Psoas muscle (tissue), 8 donors: ENCODE results near the gene PLEKHM2. TPM values are rescaled to one million over a fixed set of nuclear protein-coding genes. Genes with fewer than 3 reads are reported as not detected.

ENCODE experiments used
- ATAC-seq, 4 donors: fragments of 200-7000 bp; cut with Tn5 transposase; one replicate each; pipeline ENCODE4 v1.9.1; 2020; ENCODE audit warnings: moderate library complexity in 3 of 4, mild to moderate bottlenecking in 2 of 4
- DNase-seq, 2 donors: peaks; one replicate each; pipeline ENCODE4 v3.0.0-alpha.2; 2020
- H3K27ac ChIP-seq: fragments of 200-600 bp; one replicate; pipeline ENCODE4 v1.8.0; 2022
- H3K27me3 ChIP-seq, 3 donors: fragments of 200-600 bp in 1 of 3; one replicate each; pipeline versions ENCODE4 v1.6.1 to v1.8.0; 2013 to 2022; ENCODE audit warnings: low read length in 2 of 3, mild to moderate bottlenecking in 2 of 3, moderate library complexity in 1 of 3; ENCODE audit not compliant: insufficient read depth in 3 of 3
- H3K36me3 ChIP-seq, 2 donors: fragments of 200-600 bp in 1 of 2; one replicate each; pipeline versions ENCODE4 v1.6.1 to v1.8.0; 2013 to 2022; ENCODE audit warnings: low read depth in 1 of 2, mild to moderate bottlenecking in 1 of 2, moderate library complexity in 1 of 2; ENCODE audit not compliant: insufficient read depth in 1 of 2
- H3K4me1 ChIP-seq: fragments of 200-600 bp; one replicate; pipeline ENCODE4 v1.8.0; 2022
- H3K4me3 ChIP-seq: fragments of 200-600 bp; one replicate; pipeline ENCODE4 v1.8.0; 2022; ENCODE audit warnings: mild to moderate bottlenecking
- H3K9me3 ChIP-seq: fragments of 200-600 bp; one replicate; pipeline ENCODE4 v1.8.0; 2022
- WGBS, 3 donors: extraction: QIAGEN DNeasy Blood & Tissue Kit; methylation state at CpG; one replicate each; pipeline versions ENCODE4 v1.1.6 to v1.1.7; 2013; 5-methylcytosine and 5-hydroxymethylcytosine counted together
- intact Hi-C, 2 donors: fragments of 100-400 bp; cut with DNase I; formaldehyde crosslinking; loops; one replicate each; pipeline versions ENCODE4 v1.11.0 to v1.14.2; 2022
- polyA plus RNA-seq, 3 donors: library from polyadenylated mRNA; stranded (reverse); fragments of 200-250 nt; gene quantifications; one replicate each; pipeline ENCODE4 v1.2.3, GENCODE V29; 2013
- total RNA-seq, 4 donors: library from RNA; stranded (reverse); fragmentation: NEBNext Ultra II Directional in 2 of 4; extraction: Animal tissue kit (Norgen Biotek cat#: 25700) in 2 of 4; gene quantifications; one replicate each; pipeline versions ENCODE4 v1.2.1 to v1.2.4, GENCODE V29; 2021 to 2023
- TF ChIP-seq, protein P1 (sequence below): fragments of 200-600 bp; IDR thresholded peaks from one replicate; pipeline ENCODE4 v1.8.0; 2022; ENCODE audit warnings: antibody characterized with exemption
- donor health status: healthy with polysubstance abuse.
- donor health status: DM: no; HTN: no; CAD: no; lungs with moderate emphysema.
- donor health status: Bipolar disorder and iron deficiency.
- donor health status: healthy.
- donor health status: DM: yes; HTN: yes; CAD: no.
- donor health status: DM: no; HTN: no; CAD: no.
- donor health status: DM: no; HTN: no; CAD: no.
- donor health status: DM: yes; HTN: yes; CAD: no.

Gene PLEKHM2
- total and polyA plus RNA-seq, 7 donors: 78.1 to 177 (median 148) TPM

DNA sequence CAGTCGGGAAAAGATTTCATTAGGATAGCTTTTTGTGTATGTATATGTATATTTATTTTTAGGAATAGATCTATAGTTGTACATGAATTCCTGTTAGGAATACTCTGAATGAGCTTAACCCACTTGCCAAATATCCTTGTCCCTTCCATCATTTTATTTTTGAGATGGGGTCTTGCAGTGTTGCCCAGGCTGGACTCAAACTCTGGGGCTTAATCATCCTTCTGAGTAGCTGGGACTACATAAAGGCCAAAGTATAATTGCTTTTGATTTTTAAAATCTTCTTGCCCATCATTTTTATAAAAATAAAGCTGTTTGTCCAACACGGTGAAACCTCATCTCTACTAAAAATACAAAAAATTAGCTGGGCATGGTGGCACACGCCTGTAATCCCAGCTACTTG is 20.2 kb upstream of the PLEKHM2 start:
- H3K4me3 ChIP-seq: no peak overlapping the region
- H3K36me3 ChIP-seq: peaks cover 7 to 57% of the 10 kb centered on the region in 2 donors
- 91 to 95% (median 95%) methylated on average over 3 of the region's 3 CpGs for WGBS, 3 donors
- no peak overlapping the region for H3K27ac ChIP-seq
- H3K27me3 ChIP-seq: no peaks in the 10 kb centered on the region
- DNase-seq: no peak
- intact Hi-C loops: no loop called here
- no peak for ATAC-seq
- no peaks in the 10 kb centered on the region for H3K9me3 ChIP-seq
- TF ChIP-seq, protein P1, sequence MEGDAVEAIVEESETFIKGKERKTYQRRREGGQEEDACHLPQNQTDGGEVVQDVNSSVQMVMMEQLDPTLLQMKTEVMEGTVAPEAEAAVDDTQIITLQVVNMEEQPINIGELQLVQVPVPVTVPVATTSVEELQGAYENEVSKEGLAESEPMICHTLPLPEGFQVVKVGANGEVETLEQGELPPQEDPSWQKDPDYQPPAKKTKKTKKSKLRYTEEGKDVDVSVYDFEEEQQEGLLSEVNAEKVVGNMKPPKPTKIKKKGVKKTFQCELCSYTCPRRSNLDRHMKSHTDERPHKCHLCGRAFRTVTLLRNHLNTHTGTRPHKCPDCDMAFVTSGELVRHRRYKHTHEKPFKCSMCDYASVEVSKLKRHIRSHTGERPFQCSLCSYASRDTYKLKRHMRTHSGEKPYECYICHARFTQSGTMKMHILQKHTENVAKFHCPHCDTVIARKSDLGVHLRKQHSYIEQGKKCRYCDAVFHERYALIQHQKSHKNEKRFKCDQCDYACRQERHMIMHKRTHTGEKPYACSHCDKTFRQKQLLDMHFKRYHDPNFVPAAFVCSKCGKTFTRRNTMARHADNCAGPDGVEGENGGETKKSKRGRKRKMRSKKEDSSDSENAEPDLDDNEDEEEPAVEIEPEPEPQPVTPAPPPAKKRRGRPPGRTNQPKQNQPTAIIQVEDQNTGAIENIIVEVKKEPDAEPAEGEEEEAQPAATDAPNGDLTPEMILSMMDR: no peak
- H3K4me1 ChIP-seq: peaks cover 11% of the 10 kb centered on the region

GRCh38 chr1:15667362-15667761 is 16.8 kb upstream of the PLEKHM2 start:
- intact Hi-C loops: no loop called here
- no peaks in the 10 kb centered on the region for H3K27me3 ChIP-seq
- no peak overlapping the region for H3K27ac ChIP-seq
- H3K4me1 ChIP-seq: peaks cover 15% of the 10 kb centered on the region
- no peak overlapping the region for H3K4me3 ChIP-seq
- ATAC-seq: peak in 2 of 4 donors; percentile 23 to 26
- DNase-seq: no peak
- TF ChIP-seq, protein P1: no peak
- WGBS, 3 donors: 70 to 77% (median 75%) methylated on average over 7 of the region's 7 CpGs
- no peaks in the 10 kb centered on the region for H3K9me3 ChIP-seq
- peaks cover 0 to 26% of the 10 kb centered on the region in 2 donors for H3K36me3 ChIP-seq

GRCh38 chr1:15668089-15668754 is 15.9 kb upstream of the PLEKHM2 start:
- intact Hi-C loops: no loop called here
- H3K4me1 ChIP-seq: peaks cover 11% of the 10 kb centered on the region
- peaks cover 0 to 23% of the 10 kb centered on the region in 2 donors for H3K36me3 ChIP-seq
- no peak for ATAC-seq
- no peaks in the 10 kb centered on the region for H3K9me3 ChIP-seq
- peak overlapping the region; percentile 2 for H3K27ac ChIP-seq
- DNase-seq: no peak
- H3K4me3 ChIP-seq: no peak overlapping the region
- TF ChIP-seq, protein P1: no peak
- 63 to 70% (median 64%) methylated on average over 5 of the region's 5 CpGs for WGBS, 3 donors
- H3K27me3 ChIP-seq: no peaks in the 10 kb centered on the region

DNA sequence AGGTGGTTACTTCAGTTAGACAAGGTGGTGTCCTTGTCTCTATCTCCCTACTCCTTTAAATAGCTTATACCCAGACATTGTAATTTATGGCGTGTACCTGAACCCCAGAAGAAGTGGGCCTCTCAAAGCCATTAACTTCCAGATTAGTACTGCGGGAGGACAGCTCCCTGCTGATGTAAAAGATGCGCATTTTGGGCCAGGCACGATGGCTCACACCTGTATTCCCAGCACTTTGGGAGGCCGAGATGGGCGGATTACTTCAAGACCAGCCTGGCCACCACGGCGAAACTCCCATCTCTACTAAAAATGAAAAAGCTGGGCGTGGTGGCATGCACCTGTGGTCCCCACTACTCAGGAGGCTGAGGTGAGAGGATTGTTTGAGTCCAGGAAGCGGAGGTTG is 15.0 kb upstream of the PLEKHM2 start:
- H3K9me3 ChIP-seq: no peaks in the 10 kb centered on the region
- H3K4me3 ChIP-seq: no peak overlapping the region
- H3K27ac ChIP-seq: no peak overlapping the region
- no peaks in the 10 kb centered on the region for H3K27me3 ChIP-seq
- peaks cover 0 to 15% of the 10 kb centered on the region in 2 donors for H3K36me3 ChIP-seq
- no peak for DNase-seq
- intact Hi-C loops: no loop called here
- ATAC-seq: no peak
- H3K4me1 ChIP-seq: peaks cover 11% of the 10 kb centered on the region
- TF ChIP-seq, protein P1: no peak
- WGBS, 3 donors: 87 to 95% (median 88%) methylated on average over 10 of the region's 10 CpGs

DNA sequence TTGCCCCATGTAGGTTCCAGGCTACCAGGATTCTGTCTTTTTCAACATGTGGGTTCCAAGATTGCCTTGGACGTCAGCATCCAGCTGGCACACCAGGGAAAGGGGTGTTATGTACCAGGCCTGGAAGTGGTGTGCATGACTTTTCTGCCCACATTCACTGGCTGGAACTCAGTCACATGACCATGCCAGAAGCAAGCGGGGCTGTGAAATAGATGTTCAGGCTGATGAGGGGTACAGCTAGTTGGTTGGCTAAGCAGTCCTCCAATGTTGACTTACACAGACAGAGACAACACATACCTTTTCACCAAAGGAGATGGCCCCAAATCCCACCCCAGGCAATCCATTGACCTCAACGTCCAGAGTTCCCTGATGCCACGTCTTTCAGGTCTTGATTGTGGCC is 14.3 kb upstream of the PLEKHM2 start:
- Histone ChIP-seq H3K9me3 (no peaks in the 10 kb centered on the region), H3K27me3 (no peaks in the 10 kb centered on the region), H3K4me1 (peaks cover 11% of the 10 kb centered on the region), H3K27ac (no peak overlapping the region), H3K36me3 (peaks cover 0 to 8% of the 10 kb centered on the region in 2 donors), H3K4me3 (no peak overlapping the region)
- ATAC-seq (peak in 1 of 4 donors; percentile 22), DNase-seq (no peak)
- TF ChIP-seq, protein P1: no peak
- WGBS, 3 donors: 45 to 58% (median 57%) methylated on average over 4 of the region's 4 CpGs
- intact Hi-C loops: no loop called here
